Kidney (tissue), 14 donors: Measurements from ENCODE around the gene TEN1. TPM values are rescaled to one million over a fixed set of nuclear protein-coding genes. Genes with fewer than 3 reads are reported as not detected.
A peak's percentile ranks its signal among the peaks of the same experiment; 100 is the strongest.

Source experiments
- DNase-seq, 5 donors: peaks; one replicate each; pipeline ENCODE4 v3.0.0-alpha.2; 2013 to 2020
- FAIRE-seq: peaks from 2 replicates; lab custom pipeline; 2012; peaks lifted over from hg19 to GRCh38; lab: Jason Lieb, UNC
- H3K27ac ChIP-seq, 2 donors: one replicate each; pipeline ENCODE4 v1.7.0; 2013; ENCODE audit warnings: low read depth in 2 of 2, low read length in 2 of 2, inconsistent platforms in 1 of 2
- H3K27me3 ChIP-seq: one replicate; pipeline ENCODE4 v1.7.1; 2013; ENCODE audit warnings: low read length, inconsistent platforms; ENCODE audit not compliant: control insufficient read depth, insufficient read depth
- H3K36me3 ChIP-seq, 3 donors: one replicate each; pipeline versions ENCODE4 v1.7.0 to v1.7.1; 2013; ENCODE audit warnings: low read length in 3 of 3, control low read depth in 1 of 3, inconsistent platforms in 1 of 3; ENCODE audit not compliant: insufficient read depth in 3 of 3, control insufficient read depth in 2 of 3
- H3K4me1 ChIP-seq, 3 donors: one replicate each; pipeline versions ENCODE4 v1.7.0 to v1.7.1; 2013; ENCODE audit warnings: low read length in 3 of 3, inconsistent platforms in 1 of 3, low read depth in 1 of 3; ENCODE audit not compliant: control insufficient read depth in 2 of 3, insufficient read depth in 2 of 3
- H3K4me3 ChIP-seq, 3 donors: one replicate each; pipeline versions ENCODE4 v1.7.0 to v1.8.1; 2013; ENCODE audit warnings: low read length in 3 of 3, control low read depth in 1 of 3, inconsistent platforms in 1 of 3
- H3K9ac ChIP-seq, 3 donors: one replicate each; pipeline versions ENCODE4 v1.7.0 to v1.7.1; 2013; ENCODE audit warnings: low read length in 3 of 3, control low read depth in 1 of 3, inconsistent platforms in 1 of 3
- H3K9me3 ChIP-seq, 3 donors: one replicate each; pipeline versions ENCODE4 v1.7.0 to v1.7.1; 2013; ENCODE audit warnings: low read length in 3 of 3, control low read depth in 1 of 3, inconsistent platforms in 1 of 3; ENCODE audit not compliant: control insufficient read depth in 2 of 3, insufficient read depth in 1 of 3
- intact Hi-C: fragments of 100-400 bp; cut with DNase I; formaldehyde crosslinking; loops from one replicate; pipeline ENCODE4 v1.11.1; 2022
- polyA plus RNA-seq: library from polyadenylated mRNA; stranded (reverse); fragments of 350-450 nt; fragmentation: Illumina TruSeq; extraction: RNeasy Lipid Tissue Mini Kit (QIAGEN cat#74804); gene quantifications from one replicate; pipeline ENCODE4 v1.2.3, GENCODE V29; 2014; ENCODE audit warnings: low read depth, low replicate concordance; ENCODE audit not compliant: insufficient read depth
- total RNA-seq: library from RNA; stranded (reverse); fragmentation: NEBNext Ultra II Directional; extraction: Animal tissue kit (Norgen Biotek cat#: 25700); gene quantifications from one replicate; pipeline ENCODE4 v1.2.1, GENCODE V29; 2021
- TF ChIP-seq, protein P1 (sequence below): IDR thresholded peaks from 3 replicates; pipeline ENCODE4 v1.5.1; 2012; ENCODE audit warnings: mild to moderate bottlenecking, moderate library complexity, borderline replicate concordance; ENCODE audit not compliant: insufficient read depth; ENCODE audit errors: extremely low read depth
- donor health status: control.
- donor health status: control.
- donor health status: control.
- donor health status: control.
- donor health status: control.
- donor health status: DM: yes; HTN: yes; CAD: no.
- donor health status: Normal renal cell carcinoma (clear cell type).

TEN1 gene
- total and polyA plus RNA-seq, 2 donors from 2014 or later, result 21.3 to 40.8 TPM

- Histone ChIP-seq H3K27me3 (no peaks in the 10 kb centered on the region), H3K4me3 (no peak overlapping the region), H3K36me3 (peaks cover 13 to 52% (median 38%) of the 10 kb centered on the region in 3 donors), H3K9ac (no peak overlapping the region), H3K27ac (no peak overlapping the region), H3K4me1 (peaks cover 0 to 4% (median 2%) of the 10 kb centered on the region in 3 donors), H3K9me3 (no peaks in the 10 kb centered on the region)
- TF ChIP-seq, protein P1, sequence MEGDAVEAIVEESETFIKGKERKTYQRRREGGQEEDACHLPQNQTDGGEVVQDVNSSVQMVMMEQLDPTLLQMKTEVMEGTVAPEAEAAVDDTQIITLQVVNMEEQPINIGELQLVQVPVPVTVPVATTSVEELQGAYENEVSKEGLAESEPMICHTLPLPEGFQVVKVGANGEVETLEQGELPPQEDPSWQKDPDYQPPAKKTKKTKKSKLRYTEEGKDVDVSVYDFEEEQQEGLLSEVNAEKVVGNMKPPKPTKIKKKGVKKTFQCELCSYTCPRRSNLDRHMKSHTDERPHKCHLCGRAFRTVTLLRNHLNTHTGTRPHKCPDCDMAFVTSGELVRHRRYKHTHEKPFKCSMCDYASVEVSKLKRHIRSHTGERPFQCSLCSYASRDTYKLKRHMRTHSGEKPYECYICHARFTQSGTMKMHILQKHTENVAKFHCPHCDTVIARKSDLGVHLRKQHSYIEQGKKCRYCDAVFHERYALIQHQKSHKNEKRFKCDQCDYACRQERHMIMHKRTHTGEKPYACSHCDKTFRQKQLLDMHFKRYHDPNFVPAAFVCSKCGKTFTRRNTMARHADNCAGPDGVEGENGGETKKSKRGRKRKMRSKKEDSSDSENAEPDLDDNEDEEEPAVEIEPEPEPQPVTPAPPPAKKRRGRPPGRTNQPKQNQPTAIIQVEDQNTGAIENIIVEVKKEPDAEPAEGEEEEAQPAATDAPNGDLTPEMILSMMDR, result no peak
- intact Hi-C loops, result no loop called here
- DNase-seq (no peak), FAIRE-seq (no peak)
Observed at GRCh38 chr17:76049239-76049638, 70.2 kb downstream of the TEN1 start.

GRCh38 chr17:76049836-76050537 is 70.9 kb downstream of the TEN1 start:
- peaks cover 12 to 45% (median 32%) of the 10 kb centered on the region in 3 donors for H3K36me3 ChIP-seq
- FAIRE-seq, result no peak

More at GRCh38 chr17:76049836-76050537, 70.9 kb downstream of the TEN1 start:
- intact Hi-C loops, result no loop called here
- Histone ChIP-seq H3K9me3 (no peaks in the 10 kb centered on the region), H3K27me3 (no peaks in the 10 kb centered on the region), H3K9ac (no peak overlapping the region), H3K4me3 (no peak overlapping the region), H3K27ac (no peak overlapping the region), H3K4me1 (peaks cover 0 to 4% (median 2%) of the 10 kb centered on the region in 3 donors)
- TF ChIP-seq, protein P1, result no peak
- DNase-seq, result peak in 1 of 5 donors; percentile 64

Other genes with a start within 250 kb of the TEN1 start
- gene GALK1, start 214.0 kb upstream of the TEN1 start, total RNA-seq, result 34.5 TPM
- 105 TPM for gene GALK1, start 214.0 kb upstream of the TEN1 start, polyA plus RNA-seq
- 35.5 TPM for gene UNK, start 194.4 kb upstream of the TEN1 start, total RNA-seq
- gene UNK, start 194.4 kb upstream of the TEN1 start, polyA plus RNA-seq, result 12.0 TPM
- gene UNC13D, start 134.8 kb upstream of the TEN1 start, total RNA-seq, result 26.1 TPM
- gene UNC13D, start 134.8 kb upstream of the TEN1 start, polyA plus RNA-seq, result 3.8 TPM
- gene WBP2, start 123.9 kb upstream of the TEN1 start, total RNA-seq, result 135 TPM
- gene WBP2, start 123.9 kb upstream of the TEN1 start, polyA plus RNA-seq, result 151 TPM
- gene TRIM47, start 100.7 kb upstream of the TEN1 start, total RNA-seq, result 118 TPM
- gene TRIM47, start 100.7 kb upstream of the TEN1 start, polyA plus RNA-seq, result 95.0 TPM
- 23.6 TPM for gene TRIM65, start 82.3 kb upstream of the TEN1 start, total RNA-seq
- gene TRIM65, start 82.3 kb upstream of the TEN1 start, polyA plus RNA-seq, result 11.5 TPM
- 89.8 TPM for gene MRPL38, start 74.4 kb upstream of the TEN1 start, total RNA-seq
- 114 TPM for gene MRPL38, start 74.4 kb upstream of the TEN1 start, polyA plus RNA-seq
- 11.5 TPM for gene FBF1, start 38.2 kb upstream of the TEN1 start, total RNA-seq
- 5.7 TPM for gene FBF1, start 38.2 kb upstream of the TEN1 start, polyA plus RNA-seq
- 60.6 TPM for gene ACOX1, start 74 bp upstream of the TEN1 start, total RNA-seq
- 24.7 TPM for gene ACOX1, start 74 bp upstream of the TEN1 start, polyA plus RNA-seq
- gene CDK3, start 21.6 kb downstream of the TEN1 start, total RNA-seq, result 7.1 TPM
- 7.4 TPM for gene CDK3, start 21.6 kb downstream of the TEN1 start, polyA plus RNA-seq
- 23.5 TPM for gene EVPL, start 48.1 kb downstream of the TEN1 start, total RNA-seq
- 11.1 TPM for gene EVPL, start 48.1 kb downstream of the TEN1 start, polyA plus RNA-seq
- 68.1 TPM for gene SRP68, start 93.3 kb downstream of the TEN1 start, total RNA-seq
- 52.7 TPM for gene SRP68, start 93.3 kb downstream of the TEN1 start, polyA plus RNA-seq
- gene GALR2, start 95.5 kb downstream of the TEN1 start, total RNA-seq, result not detected
- gene GALR2, start 95.5 kb downstream of the TEN1 start, polyA plus RNA-seq, result not detected
- 0.22 TPM for gene ZACN, start 99.9 kb downstream of the TEN1 start, total RNA-seq
- gene ZACN, start 99.9 kb downstream of the TEN1 start, polyA plus RNA-seq, result not detected
- 143 TPM for gene EXOC7, start 124.5 kb downstream of the TEN1 start, total RNA-seq
- 83.2 TPM for gene EXOC7, start 124.5 kb downstream of the TEN1 start, polyA plus RNA-seq
- 6.8 TPM for gene FOXJ1, start 162.0 kb downstream of the TEN1 start, total RNA-seq
- gene FOXJ1, start 162.0 kb downstream of the TEN1 start, polyA plus RNA-seq, result 3.4 TPM